Natural killer cell (primary cell): ENCODE results near the gene VEGFA. TPM values are rescaled to one million over a fixed set of nuclear protein-coding genes. Genes with fewer than 3 reads are reported as not detected.

ENCODE experiments used
- ATAC-seq, 3 donors: fragments of 150-1000 bp in 2 of 3; fragments of 200-7000 bp in 1 of 3; cut with Tn5 transposase; 1 replicate in 1 of 3; 2 replicates in 2 of 3; pipeline ENCODE4 v1.10.0; 2021; ENCODE audit warnings: mild to moderate bottlenecking in 2 of 3, moderate library complexity in 2 of 3
- DNase-seq, 2 donors: peaks; one replicate each; pipeline versions ENCODE4 v3.0.0 to v3.0.0-alpha.2; 2013 to 2021; ENCODE audit warnings: mixed read lengths in 1 of 2
- H3K27ac ChIP-seq: one replicate; pipeline ENCODE4 v1.5.1; 2013; ENCODE audit warnings: mild to moderate bottlenecking, low read length
- H3K27me3 ChIP-seq: one replicate; pipeline ENCODE4 v1.6.1; 2013; ENCODE audit warnings: low read length; ENCODE audit not compliant: control insufficient read depth, insufficient read depth
- H3K36me3 ChIP-seq: one replicate; pipeline ENCODE4 v1.6.1; 2013; ENCODE audit warnings: low read length; ENCODE audit not compliant: control insufficient read depth, insufficient read depth
- H3K4me1 ChIP-seq: one replicate; pipeline ENCODE4 v1.6.1; 2013; ENCODE audit warnings: low read length; ENCODE audit not compliant: control insufficient read depth, insufficient read depth
- H3K4me3 ChIP-seq: one replicate; pipeline ENCODE4 v1.5.1; 2013; ENCODE audit warnings: low read length
- H3K9me3 ChIP-seq: one replicate; pipeline ENCODE4 v1.6.1; 2013; ENCODE audit warnings: low read length; ENCODE audit not compliant: control insufficient read depth, insufficient read depth
- H3K27ac Mint-ChIP-seq, 2 donors: one replicate each; pipeline ENCODE4 v1.8.0; 2022; ENCODE audit warnings: mild to moderate bottlenecking in 2 of 2, mixed read lengths in 2 of 2, moderate library complexity in 1 of 2
- H3K27me3 Mint-ChIP-seq, 2 donors: one replicate each; pipeline ENCODE4 v1.8.0; 2022; ENCODE audit warnings: low read depth in 2 of 2, mixed read lengths in 2 of 2
- H3K36me3 Mint-ChIP-seq: one replicate; pipeline ENCODE4 v1.8.0; 2022; ENCODE audit warnings: mixed read lengths
- H3K4me1 Mint-ChIP-seq, 2 donors: one replicate each; pipeline ENCODE4 v1.8.0; 2022; ENCODE audit warnings: mixed read lengths in 2 of 2
- H3K4me3 Mint-ChIP-seq: one replicate; pipeline ENCODE4 v1.8.0; 2022; ENCODE audit warnings: mild to moderate bottlenecking, moderate library complexity, mixed read lengths
- H3K9me3 Mint-ChIP-seq, 2 donors: one replicate each; pipeline ENCODE4 v1.8.0; 2022; ENCODE audit warnings: mixed read lengths in 2 of 2
- CTCF ChIP-seq: fragments of 200-600 bp; IDR thresholded peaks from one replicate; pipeline ENCODE4 v1.8.0; 2022; ENCODE audit warnings: antibody characterized with exemption
- WGBS: methylation state at CpG from one replicate; pipeline ENCODE4 v1.1.7; 2013; ENCODE audit warnings: missing lambda C conversion rate; ENCODE audit not compliant: insufficient coverage; 5-methylcytosine and 5-hydroxymethylcytosine counted together
- intact Hi-C: fragments of 100-400 bp; cut with micrococcal nuclease; formaldehyde crosslinking; loops from one replicate; pipeline ENCODE4 v1.14.2; 2022
- total RNA-seq, 4 donors: library from RNA; stranded (reverse); fragments of 120-200 nt in 1 of 4; gene quantifications; one replicate each; pipeline versions ENCODE4 v1.2.3 to v1.2.4, GENCODE V29; 2013 to 2022

The VEGFA gene
- total RNA-seq, 3 donors from 2014 or later (not counting 1 experiment from before 2014, with no cell fraction given), result 3.6 to 27.5 (median 3.7) TPM

GRCh38 chr6:43734294-43734665 lies 35.7 kb upstream of the VEGFA start:
- H3K9me3 Mint-ChIP-seq, result peaks cover 3 to 12% of the 10 kb centered on the region in 2 donors
- ATAC-seq, result no peak
- H3K4me1 ChIP-seq, result peaks cover 9% of the 10 kb centered on the region
- no peak for TF ChIP-seq CTCF
- peak overlapping the region in 1 of 2 donors; percentile 96 for H3K27ac Mint-ChIP-seq
- no peak overlapping the region for H3K27ac ChIP-seq
- H3K9me3 ChIP-seq, result peaks cover 6% of the 10 kb centered on the region
- H3K36me3 ChIP-seq, result no peaks in the 10 kb centered on the region
- WGBS, result 73% methylated on average over 3 of the region's 3 CpGs
- H3K27me3 Mint-ChIP-seq, result no peaks in the 10 kb centered on the region
- H3K36me3 Mint-ChIP-seq, result peaks cover 13% of the 10 kb centered on the region
- peaks cover 0 to 26% of the 10 kb centered on the region in 2 donors for H3K4me1 Mint-ChIP-seq
- H3K4me3 ChIP-seq, result no peak overlapping the region
- intact Hi-C loops, result no loop called here
- H3K4me3 Mint-ChIP-seq, result no peak overlapping the region
- DNase-seq, result no peak
- H3K27me3 ChIP-seq, result no peaks in the 10 kb centered on the region

- WGBS, result 100% methylated on average over 1 of the region's 2 CpGs
- intact Hi-C loops, result no loop called here
- peak overlapping the region in 1 of 2 donors; percentile 96 for H3K27ac Mint-ChIP-seq
These were observed 34.3 kb upstream of the VEGFA start for GRCh38 chr6:43735642-43736199.

GRCh38 chr6:43736211-43736786 lies 33.7 kb upstream of the VEGFA start:
- WGBS, result 72% methylated on average over 2 of the region's 2 CpGs
- H3K27ac Mint-ChIP-seq, result no peak overlapping the region
- H3K27me3 Mint-ChIP-seq, result no peaks in the 10 kb centered on the region

More at GRCh38 chr6:43735642-43736199, 34.3 kb upstream of the VEGFA start:
- no peak for TF ChIP-seq CTCF
- peaks cover 7% of the 10 kb centered on the region for H3K36me3 Mint-ChIP-seq
- DNase-seq (no peak), ATAC-seq (no peak)
- no peak overlapping the region for H3K4me3 Mint-ChIP-seq
- H3K4me3 ChIP-seq, result no peak overlapping the region
- no peak overlapping the region for H3K27ac ChIP-seq
- no peaks in the 10 kb centered on the region for H3K27me3 ChIP-seq
- H3K36me3 ChIP-seq, result no peaks in the 10 kb centered on the region
- H3K4me1 Mint-ChIP-seq, result peaks cover 0 to 26% of the 10 kb centered on the region in 2 donors
- H3K9me3 Mint-ChIP-seq, result peaks cover 0 to 8% of the 10 kb centered on the region in 2 donors
- no peaks in the 10 kb centered on the region for H3K9me3 ChIP-seq
- H3K27me3 Mint-ChIP-seq, result no peaks in the 10 kb centered on the region
- H3K4me1 ChIP-seq, result peaks cover 9% of the 10 kb centered on the region

More at GRCh38 chr6:43736211-43736786, 33.7 kb upstream of the VEGFA start:
- no peak for TF ChIP-seq CTCF
- ATAC-seq (no peak), DNase-seq (no peak)
- no peaks in the 10 kb centered on the region for H3K36me3 ChIP-seq
- no peak overlapping the region for H3K4me3 Mint-ChIP-seq
- H3K9me3 ChIP-seq, result no peaks in the 10 kb centered on the region
- no peak overlapping the region for H3K4me3 ChIP-seq
- H3K27ac ChIP-seq, result no peak overlapping the region
- H3K36me3 Mint-ChIP-seq, result peaks cover 2% of the 10 kb centered on the region
- peaks cover 0 to 2% of the 10 kb centered on the region in 2 donors for H3K9me3 Mint-ChIP-seq
- H3K4me1 ChIP-seq, result peaks cover 9% of the 10 kb centered on the region
- intact Hi-C loops, result no loop called here
- no peaks in the 10 kb centered on the region for H3K27me3 ChIP-seq
- peaks cover 0 to 26% of the 10 kb centered on the region in 2 donors for H3K4me1 Mint-ChIP-seq
